Thymus (tissue), 11 donors: ENCODE results near the gene CPEB3. TPM values are rescaled to one million over a fixed set of nuclear protein-coding genes. Genes with fewer than 3 reads are reported as not detected.

Experiments used
- DNase-seq, 9 donors: peaks; one replicate each; pipeline ENCODE4 v3.0.0-alpha.2; 2013; ENCODE audit warnings: low spot score in 9 of 9, low read depth in 6 of 9, missing footprints in 1 of 9
- H3K27ac ChIP-seq, 2 donors: one replicate each; pipeline ENCODE4 v1.5.1; 2013; ENCODE audit warnings: control low read depth in 1 of 2, low read depth in 1 of 2, low read length in 1 of 2, mild to moderate bottlenecking in 1 of 2, moderate library complexity in 1 of 2
- H3K27me3 ChIP-seq, 2 donors: one replicate each; pipeline ENCODE4 v1.5.1; 2013; ENCODE audit warnings: low read length in 1 of 2; ENCODE audit not compliant: control insufficient read depth in 2 of 2, insufficient read depth in 1 of 2
- H3K36me3 ChIP-seq, 2 donors: one replicate each; pipeline ENCODE4 v1.5.1; 2013; ENCODE audit warnings: low read length in 1 of 2, mild to moderate bottlenecking in 1 of 2, moderate library complexity in 1 of 2; ENCODE audit not compliant: control insufficient read depth in 2 of 2, insufficient read depth in 2 of 2
- H3K4me1 ChIP-seq, 2 donors: one replicate each; pipeline ENCODE4 v1.5.1; 2013; ENCODE audit warnings: low read length in 2 of 2; ENCODE audit not compliant: control insufficient read depth in 2 of 2, insufficient read depth in 2 of 2
- H3K4me3 ChIP-seq, 2 donors: one replicate each; pipeline ENCODE4 v1.5.1; 2013; ENCODE audit warnings: low read length in 2 of 2, control low read depth in 1 of 2, mild to moderate bottlenecking in 1 of 2
- H3K9me3 ChIP-seq, 2 donors: one replicate each; pipeline ENCODE4 v1.5.1; 2013; ENCODE audit warnings: low read length in 1 of 2, mild to moderate bottlenecking in 1 of 2; ENCODE audit not compliant: control insufficient read depth in 2 of 2, insufficient read depth in 1 of 2
- WGBS: extraction: QIAGEN DNeasy Blood & Tissue Kit; methylation state at CpG from one replicate; pipeline ENCODE4 v1.1.7; 2013; 5-methylcytosine and 5-hydroxymethylcytosine counted together
- polyA plus RNA-seq: library from polyadenylated mRNA; stranded (reverse); fragments of 200-250 nt; gene quantifications from one replicate; pipeline ENCODE4 v1.2.3, GENCODE V29; 2013
- total RNA-seq: library from RNA; stranded (reverse); fragments of 120-200 nt; gene quantifications from one replicate; pipeline ENCODE4 v1.2.4, GENCODE V29; 2013
- donor health status: healthy.

The CPEB3 gene
- total and polyA plus RNA-seq, 2 donors = 0.76 to 1.8 TPM

DNA sequence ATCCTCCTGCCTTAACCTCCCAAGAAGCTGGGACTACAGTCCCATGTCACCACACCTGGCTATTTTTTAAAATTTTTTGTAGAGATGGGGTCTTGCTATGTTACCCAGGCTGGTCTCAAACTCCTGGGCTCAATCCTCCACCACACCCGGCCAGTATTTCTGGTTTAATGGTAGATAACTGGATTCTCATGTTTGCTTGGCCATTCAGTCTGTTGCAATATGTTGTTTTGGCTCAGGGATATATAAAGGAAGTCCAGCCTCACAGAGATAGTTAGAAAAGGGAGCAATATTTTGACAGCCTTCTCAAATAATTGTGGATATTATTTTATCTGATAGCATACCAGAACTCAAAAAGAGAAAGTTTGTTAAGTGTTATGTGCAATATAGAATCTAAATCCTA is 284.9 kb downstream of the CPEB3 start:
- H3K27ac ChIP-seq = no peak overlapping the region
- H3K36me3 ChIP-seq = peaks cover 18 to 43% of the 10 kb centered on the region in 2 donors
- H3K9me3 ChIP-seq = no peaks in the 10 kb centered on the region
- no peaks in the 10 kb centered on the region for H3K27me3 ChIP-seq
- no peak for DNase-seq
- WGBS = 98% methylated on average over 1 of the region's 1 CpG
- no peak overlapping the region for H3K4me3 ChIP-seq
- no peaks in the 10 kb centered on the region for H3K4me1 ChIP-seq

- Histone ChIP-seq H3K27ac (no peak overlapping the region), H3K36me3 (peaks cover 20 to 30% of the 10 kb centered on the region in 2 donors), H3K4me1 (no peaks in the 10 kb centered on the region), H3K9me3 (no peaks in the 10 kb centered on the region), H3K27me3 (no peaks in the 10 kb centered on the region), H3K4me3 (no peak overlapping the region)
- DNase-seq = no peak
- 98% methylated on average over 2 of the region's 2 CpGs for WGBS
These were observed 287.6 kb downstream of the CPEB3 start for GRCh38 chr10:92003258-92003657.

DNA sequence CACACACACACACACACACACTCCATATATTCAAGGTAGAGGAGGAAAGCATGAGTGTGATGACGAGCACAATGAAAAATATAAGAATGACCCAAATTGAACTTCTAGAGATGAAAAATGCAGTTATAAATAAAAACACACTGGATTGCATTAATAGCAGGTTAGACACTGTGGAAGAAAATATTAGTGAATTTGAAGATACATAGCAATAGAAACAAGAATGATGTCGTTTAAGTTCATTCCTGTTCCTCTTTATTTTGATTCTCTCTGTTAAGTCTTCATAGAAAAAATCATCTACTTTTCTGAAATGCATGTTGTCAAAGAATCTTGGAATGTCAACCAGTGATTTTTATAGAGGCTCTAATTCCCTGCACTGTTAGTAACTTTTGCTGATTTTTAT is 288.9 kb downstream of the CPEB3 start:
- Histone ChIP-seq H3K36me3 (peaks cover 22 to 38% of the 10 kb centered on the region in 2 donors), H3K27me3 (no peaks in the 10 kb centered on the region), H3K4me3 (no peak overlapping the region), H3K9me3 (no peaks in the 10 kb centered on the region), H3K4me1 (no peaks in the 10 kb centered on the region), H3K27ac (no peak overlapping the region)
- WGBS = 100% methylated on average over 2 of the region's 2 CpGs
- no peak for DNase-seq

GRCh38 chr10:92001581-92001980 is 289.3 kb downstream of the CPEB3 start:
- Histone ChIP-seq H3K4me3 (no peak overlapping the region), H3K27me3 (no peaks in the 10 kb centered on the region), H3K9me3 (no peaks in the 10 kb centered on the region), H3K4me1 (no peaks in the 10 kb centered on the region), H3K36me3 (peaks cover 22 to 39% of the 10 kb centered on the region in 2 donors), H3K27ac (no peak overlapping the region)
- WGBS = 97% methylated on average over 3 of the region's 3 CpGs
- DNase-seq = no peak

Other genes with a start within 250 kb of the CPEB3 start
- 10.1 TPM for gene MARCHF5, start 89 bp upstream of the CPEB3 start, total RNA-seq
- gene MARCHF5, start 89 bp upstream of the CPEB3 start, polyA plus RNA-seq = 22.9 TPM